Ascending aorta (tissue), 2 donors: ENCODE data around the gene KIR3DL2. TPM values are rescaled to one million over a fixed set of nuclear protein-coding genes. Genes with fewer than 3 reads are reported as not detected.
"Not testable (repeated sequence)": the region's sequence is repeated elsewhere in the genome, so short reads cannot be mapped to it uniquely, and the experiment has no call there.

ENCODE experiments used
- DNase-seq, 2 donors: peaks; one replicate each; pipeline ENCODE4 v3.0.0-alpha.2; 2019; ENCODE audit warnings: low spot score in 2 of 2
- H3K27ac ChIP-seq, 2 donors: fragments of 200-600 bp; sonication (generic); one replicate each; pipeline ENCODE4 v1.5.1; 2016 to 2017; ENCODE audit warnings: mild to moderate bottlenecking in 1 of 2
- H3K27me3 ChIP-seq: fragments of 200-600 bp; sonication (generic); one replicate; pipeline ENCODE4 v1.5.1; 2017
- H3K36me3 ChIP-seq, 2 donors: fragments of 200-600 bp; sonication (generic); one replicate each; pipeline ENCODE4 v1.5.1; 2016
- H3K4me1 ChIP-seq, 2 donors: fragments of 200-600 bp; sonication (generic); one replicate each; pipeline ENCODE4 v1.5.1; 2016 to 2017; ENCODE audit warnings: mild to moderate bottlenecking in 1 of 2
- H3K4me3 ChIP-seq, 2 donors: fragments of 200-600 bp; sonication (generic); one replicate each; pipeline ENCODE4 v1.5.1; 2016 to 2017; ENCODE audit warnings: mild to moderate bottlenecking in 1 of 2
- H3K9me3 ChIP-seq, 2 donors: fragments of 200-600 bp; sonication (generic); one replicate each; pipeline ENCODE4 v1.5.1; 2016
- CTCF ChIP-seq, 3 experiments: fragments of 200-600 bp in 2 of 3; fragments of 450-650 bp in 1 of 3; sonication (generic) in 2 of 3; IDR thresholded peaks; one replicate each; pipeline ENCODE4 v1.5.1; 2016 to 2019; ENCODE audit warnings: antibody characterized with exemption in 3 of 3, mild to moderate bottlenecking in 1 of 3, moderate library complexity in 1 of 3
- intact Hi-C: fragments of 100-400 bp; cut with DNase I; formaldehyde crosslinking; loops from one replicate; pipeline ENCODE4 v1.15.1; 2023
- total RNA-seq: library from RNA; depleted of rRNA; stranded (reverse); fragments of >200 nt; gene quantifications from one replicate; pipeline ENCODE4 v1.1.0, GENCODE V29; 2016

Gene KIR3DL2
- total RNA-seq, 1 donor from 2014 or later, result not detected

GRCh38 chr19:54817670-54818536 lies 32.3 kb upstream of the KIR3DL2 start:
- Histone ChIP-seq H3K4me1 (no peaks in the 10 kb centered on the region), H3K4me3 (no peak overlapping the region), H3K9me3 (no peaks in the 10 kb centered on the region), H3K27me3 (no peaks in the 10 kb centered on the region), H3K36me3 (no peaks in the 10 kb centered on the region), H3K27ac (no peak overlapping the region)
- no peak for TF ChIP-seq CTCF (IDR thresholded peaks at IDR 0.05)
- no peak for DNase-seq
- intact Hi-C loops, result no loop called here

GRCh38 chr19:54824416-54824815 lies 25.8 kb upstream of the KIR3DL2 start:
- H3K4me1 ChIP-seq, H3K27me3 ChIP-seq, H3K9me3 ChIP-seq, H3K4me3 ChIP-seq, H3K36me3 ChIP-seq, H3K27ac ChIP-seq, intact Hi-C loops, DNase-seq: not testable (repeated sequence)

- H3K4me3 ChIP-seq, intact Hi-C loops, H3K27me3 ChIP-seq, DNase-seq, H3K27ac ChIP-seq, H3K9me3 ChIP-seq, H3K4me1 ChIP-seq, H3K36me3 ChIP-seq: not testable (repeated sequence)
Measured at GRCh38 chr19:54825326-54825725, 24.9 kb upstream of the KIR3DL2 start.

- H3K9me3 ChIP-seq, H3K36me3 ChIP-seq, H3K27ac ChIP-seq, H3K4me3 ChIP-seq, H3K27me3 ChIP-seq, intact Hi-C loops, DNase-seq, H3K4me1 ChIP-seq: not testable (repeated sequence)
Measured at GRCh38 chr19:54828064-54828463, 22.2 kb upstream of the KIR3DL2 start.

- H3K27me3 ChIP-seq, H3K4me1 ChIP-seq, H3K9me3 ChIP-seq, intact Hi-C loops, H3K36me3 ChIP-seq, H3K4me3 ChIP-seq, DNase-seq, H3K27ac ChIP-seq: not testable (repeated sequence)
Measured at GRCh38 chr19:54832496-54832895, 17.7 kb upstream of the KIR3DL2 start, which contains the start of gene KIR2DS4. Gene KIR2DS4, plus strand, starts transcription at chr19:54832676.

GRCh38 chr19:54835126-54835525 lies 15.1 kb upstream of the KIR3DL2 start:
- H3K4me3 ChIP-seq, H3K9me3 ChIP-seq, H3K27ac ChIP-seq, H3K4me1 ChIP-seq, H3K36me3 ChIP-seq, DNase-seq, intact Hi-C loops, H3K27me3 ChIP-seq: not testable (repeated sequence)

- intact Hi-C loops, H3K4me1 ChIP-seq, DNase-seq, H3K27me3 ChIP-seq, H3K9me3 ChIP-seq, H3K4me3 ChIP-seq, H3K36me3 ChIP-seq, H3K27ac ChIP-seq: not testable (repeated sequence)
Measured at GRCh38 chr19:54837522-54837921, 12.7 kb upstream of the KIR3DL2 start.

- H3K4me1 ChIP-seq, H3K27me3 ChIP-seq, intact Hi-C loops, H3K36me3 ChIP-seq, H3K4me3 ChIP-seq, DNase-seq, H3K9me3 ChIP-seq, H3K27ac ChIP-seq: not testable (repeated sequence)
Measured at GRCh38 chr19:54843171-54843570, 7.1 kb upstream of the KIR3DL2 start.

GRCh38 chr19:54850930-54851329 lies 687 bp downstream of the KIR3DL2 start:
- Histone ChIP-seq H3K27ac (no peak overlapping the region), H3K4me1 (no peaks in the 10 kb centered on the region), H3K36me3 (no peaks in the 10 kb centered on the region), H3K9me3 (no peaks in the 10 kb centered on the region), H3K27me3 (no peaks in the 10 kb centered on the region), H3K4me3 (no peak overlapping the region)
- intact Hi-C loops, result no loop called here
- no peak for DNase-seq
- TF ChIP-seq CTCF (IDR thresholded peaks at IDR 0.05), result no peak
